GM19397 (cell line): ENCODE measurements around the gene EVC.
"Not testable (repeated sequence)": the region's sequence is repeated elsewhere in the genome, so short reads cannot be mapped to it uniquely, and the experiment has no call there.

ENCODE experiments used
- ATAC-seq: cut with Tn5 transposase; IDR thresholded peaks from one replicate; pipeline ENCODE4 v1.9.1; 2021; ENCODE audit warnings: mild to moderate bottlenecking, moderate library complexity; ENCODE audit not compliant: unreplicated experiment

The EVC gene

GRCh38 chr4:5809216-5809776, 98.3 kb downstream of the EVC start:
- ATAC-seq: no peak

- ATAC-seq: no peak
Observed at GRCh38 chr4:5810151-5810550, 99.2 kb downstream of the EVC start.

- no peak for ATAC-seq
Observed at GRCh38 chr4:5810770-5811430, 99.9 kb downstream of the EVC start.

- ATAC-seq: not testable (repeated sequence)
Observed at GRCh38 chr4:5812057-5812456, 101.1 kb downstream of the EVC start.

- ATAC-seq: no peak
Observed at GRCh38 chr4:5812506-5813229, 101.7 kb downstream of the EVC start.

DNA sequence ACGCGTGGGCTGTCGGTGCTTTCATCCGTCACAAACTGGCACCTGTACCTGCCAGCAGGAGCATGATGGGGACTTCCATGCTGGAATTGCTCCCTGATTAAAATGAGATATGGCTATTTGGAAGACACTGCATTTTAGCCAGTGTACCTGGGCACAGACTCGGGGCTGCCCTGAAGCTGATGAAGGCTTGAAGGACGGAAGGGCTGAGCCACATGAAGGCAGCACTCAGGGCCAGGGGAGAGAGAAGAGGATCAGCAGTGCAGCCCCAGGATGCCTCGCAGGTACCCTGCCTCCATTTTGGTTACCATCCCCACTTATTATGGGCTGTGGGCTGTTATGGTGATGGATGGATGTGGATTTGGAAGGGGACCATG, 102.9 kb downstream of the EVC start:
- no peak for ATAC-seq

DNA sequence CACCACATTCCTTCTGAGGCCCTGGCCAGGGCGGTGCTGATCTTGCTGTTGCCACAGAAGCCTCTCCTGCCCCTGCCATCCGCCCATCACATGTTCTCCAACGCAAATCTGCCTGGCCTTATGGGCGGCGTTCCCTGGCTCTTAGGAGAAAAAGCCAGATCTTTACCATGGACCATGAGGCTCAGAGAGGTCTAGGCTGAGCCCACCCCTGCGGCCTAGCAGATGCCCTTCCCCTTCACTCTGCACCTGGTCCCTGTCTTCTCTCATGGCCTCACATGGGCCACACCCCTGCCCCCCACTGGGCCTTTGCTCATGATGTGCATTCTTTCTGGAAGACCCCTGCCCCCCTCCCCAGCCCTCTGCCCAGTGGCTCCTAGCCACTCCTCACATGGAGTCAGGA, 103.4 kb downstream of the EVC start:
- ATAC-seq: no peak

- no peak for ATAC-seq
Observed at GRCh38 chr4:5815641-5816040, 104.6 kb downstream of the EVC start.

GRCh38 chr4:5816101-5816500, 105.1 kb downstream of the EVC start:
- no peak for ATAC-seq

DNA sequence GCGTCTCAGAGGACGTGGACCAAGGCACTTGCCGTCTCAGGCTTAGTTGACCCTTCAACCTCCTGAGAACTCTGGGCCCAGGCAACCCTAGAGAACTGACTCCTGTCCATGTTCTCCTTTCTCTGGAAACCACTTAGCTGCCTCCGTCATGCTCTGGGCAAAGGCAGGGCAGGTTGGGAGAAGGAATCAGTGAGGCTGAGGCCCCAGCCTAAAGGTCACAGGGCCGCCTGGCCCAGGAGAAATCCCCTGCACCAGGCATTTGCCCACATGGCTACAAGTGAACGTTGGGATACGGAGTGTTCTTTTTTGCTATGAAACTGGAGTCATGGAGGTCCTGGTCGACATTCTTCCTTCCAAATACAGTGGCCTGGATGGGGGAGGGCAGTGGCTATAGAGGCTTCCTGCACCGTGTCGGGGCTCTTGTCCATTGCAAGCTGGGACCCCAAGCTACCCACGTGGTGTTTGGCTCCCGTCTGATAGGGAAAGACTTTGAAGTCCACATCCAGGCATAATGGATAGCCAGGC, 105.9 kb downstream of the EVC start:
- ATAC-seq: no peak

- no peak for ATAC-seq
Observed at GRCh38 chr4:5821665-5822358, 110.8 kb downstream of the EVC start.

DNA sequence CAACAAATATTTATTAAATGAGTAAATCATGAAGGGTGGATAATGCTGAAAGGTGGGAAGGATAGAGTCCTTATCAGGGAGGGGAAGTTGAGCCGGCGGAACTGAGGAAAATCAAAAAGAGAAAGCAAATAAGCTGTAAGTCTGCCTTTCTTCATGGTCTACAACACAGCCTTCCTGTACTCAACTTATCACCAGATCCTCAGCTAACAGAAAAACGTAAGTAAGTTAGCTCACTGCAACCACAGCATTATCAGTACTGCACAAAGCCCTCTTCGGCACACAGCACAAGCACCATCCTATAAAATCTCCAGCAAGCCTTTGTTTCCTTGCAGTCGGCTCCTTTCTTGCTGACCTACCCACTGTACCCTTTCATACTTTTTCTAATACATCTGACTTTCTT, 111.6 kb downstream of the EVC start:
- no peak for ATAC-seq

- ATAC-seq: no peak
Observed at GRCh38 chr4:5823542-5824211, 112.7 kb downstream of the EVC start.

DNA sequence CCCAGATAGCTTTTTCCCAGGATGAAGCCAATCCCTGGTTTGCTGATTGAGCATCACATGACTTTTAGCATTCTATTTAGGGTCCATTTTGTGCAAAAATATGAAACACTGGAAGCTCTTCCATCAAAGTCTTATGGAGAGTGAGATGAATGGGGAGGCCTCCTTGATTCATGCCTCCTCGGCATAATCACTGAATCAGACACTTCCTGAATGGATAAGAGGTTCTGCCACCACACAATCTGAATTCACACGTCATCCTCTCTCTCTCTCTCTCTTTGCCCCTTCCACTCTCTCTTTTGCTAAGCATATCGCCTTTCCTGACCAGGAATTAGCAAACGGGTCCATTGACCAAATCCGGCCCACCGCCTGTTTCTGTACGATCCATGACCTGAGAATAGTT, 113.2 kb downstream of the EVC start:
- ATAC-seq: no peak

- no peak for ATAC-seq
Observed at GRCh38 chr4:5824635-5825034, 113.6 kb downstream of the EVC start.

- ATAC-seq: no peak
Observed at GRCh38 chr4:5825321-5826041, 114.5 kb downstream of the EVC start.

- ATAC-seq: no peak
Observed at GRCh38 chr4:5826437-5827107, 115.6 kb downstream of the EVC start.

GRCh38 chr4:5827108-5828004, 116.4 kb downstream of the EVC start:
- ATAC-seq: no peak

GRCh38 chr4:5828005-5828391, 117.0 kb downstream of the EVC start:
- ATAC-seq: no peak
